Hypothalamus (tissue), 51 donors: ENCODE data around the gene STXBP2.

Experiments used
- DNase-seq, 51 donors: peaks; one replicate each; lab custom pipeline; 2025; lab: John Stamatoyannopoulos, UW

Gene STXBP2

DNA sequence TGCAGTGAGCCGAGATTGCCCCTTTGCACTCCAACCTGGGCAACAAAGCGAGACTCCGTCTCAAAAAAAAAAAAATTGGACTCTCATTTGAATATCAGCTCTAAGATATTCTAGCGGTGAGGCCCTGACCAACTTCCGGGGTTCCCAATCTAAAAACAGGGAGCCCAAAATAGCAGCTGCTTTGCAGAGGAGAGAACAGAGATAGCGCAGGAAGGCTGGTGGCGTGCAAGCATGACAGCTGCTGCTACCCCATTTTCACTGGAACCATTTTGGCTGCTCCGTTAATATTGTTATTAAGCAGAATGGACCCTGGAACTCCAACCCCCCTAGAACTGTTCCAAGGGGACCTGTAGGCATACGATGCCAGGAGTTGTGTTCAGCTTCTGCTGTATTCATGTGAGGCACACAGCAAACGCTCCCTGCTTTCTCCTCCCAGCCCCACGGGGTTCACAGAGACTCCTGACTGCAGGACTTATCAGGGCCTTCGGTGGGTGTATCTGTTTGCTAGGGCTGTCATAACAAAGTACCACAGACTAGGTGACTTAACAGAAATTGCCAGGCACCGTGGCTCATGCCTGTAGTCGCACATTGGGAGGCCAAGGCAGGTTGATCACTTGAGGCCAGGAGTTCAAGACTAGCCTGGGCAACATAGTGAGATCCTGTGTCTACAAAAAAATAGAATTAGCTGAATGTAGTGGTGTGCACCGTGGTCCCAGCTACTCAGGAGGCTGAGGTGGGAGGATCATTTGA lies 11.5 kb downstream of the STXBP2 start:
- DNase-seq: no peak

DNA sequence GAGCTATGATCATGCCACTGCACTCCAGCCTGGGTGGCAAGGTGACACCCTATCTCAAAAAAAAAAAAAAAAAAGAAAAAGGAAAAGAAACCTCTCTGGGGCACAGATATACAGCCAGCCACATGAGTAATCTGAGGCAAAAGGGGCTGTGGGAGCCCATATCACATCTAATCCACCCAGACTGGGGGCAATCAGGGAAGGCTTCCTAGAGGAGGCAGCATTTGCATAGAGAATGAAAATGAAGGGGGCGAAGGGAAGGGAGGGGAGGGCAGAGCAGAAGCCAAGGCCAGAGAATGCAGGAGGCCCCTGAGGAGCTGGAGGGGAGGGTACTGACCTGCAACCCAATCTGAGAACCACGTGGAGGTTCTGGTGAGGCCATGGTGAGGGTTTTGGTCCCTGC lies 13.2 kb downstream of the STXBP2 start:
- no peak for DNase-seq

DNA sequence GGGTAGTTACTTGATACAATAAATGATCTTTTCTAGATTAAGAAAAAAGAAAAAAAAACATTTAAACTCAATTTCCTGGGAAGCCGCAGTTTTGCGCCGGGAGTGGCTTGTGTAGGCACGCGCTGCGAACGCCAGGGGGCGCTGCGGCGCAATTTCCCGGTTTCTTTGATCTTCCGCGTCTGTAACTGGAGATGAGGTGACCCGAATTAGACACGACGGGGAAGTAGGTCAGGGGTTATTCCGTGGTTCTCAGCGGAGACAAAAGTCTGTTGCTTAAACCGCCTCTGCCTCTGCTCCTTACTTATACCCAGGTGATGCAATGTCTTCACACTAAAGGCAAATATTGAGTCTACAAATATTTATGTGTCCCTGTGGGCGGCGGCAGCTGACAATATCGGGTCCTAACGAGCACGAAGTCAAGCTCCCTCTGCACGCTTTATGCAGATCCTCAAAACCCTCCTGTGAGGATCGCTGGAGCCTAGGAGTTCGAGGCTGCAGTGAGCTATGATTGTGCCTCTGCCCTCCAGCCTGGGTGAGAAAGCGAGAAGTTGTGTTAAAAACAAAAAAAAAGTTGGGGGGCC lies 15.2 kb downstream of the STXBP2 start:
- DNase-seq: peak in 47 of 51 donors; percentile 18 to 82 (median 53)

GRCh38 chr19:7654401-7654800 lies 17.5 kb downstream of the STXBP2 start:
- no peak for DNase-seq

GRCh38 chr19:7655581-7655980 lies 18.7 kb downstream of the STXBP2 start:
- DNase-seq: no peak

GRCh38 chr19:7657131-7657751 lies 20.3 kb downstream of the STXBP2 start:
- DNase-seq: no peak

GRCh38 chr19:7658219-7658686 lies 21.3 kb downstream of the STXBP2 start:
- peak in 25 of 51 donors; percentile 1 to 58 (median 17) for DNase-seq

DNA sequence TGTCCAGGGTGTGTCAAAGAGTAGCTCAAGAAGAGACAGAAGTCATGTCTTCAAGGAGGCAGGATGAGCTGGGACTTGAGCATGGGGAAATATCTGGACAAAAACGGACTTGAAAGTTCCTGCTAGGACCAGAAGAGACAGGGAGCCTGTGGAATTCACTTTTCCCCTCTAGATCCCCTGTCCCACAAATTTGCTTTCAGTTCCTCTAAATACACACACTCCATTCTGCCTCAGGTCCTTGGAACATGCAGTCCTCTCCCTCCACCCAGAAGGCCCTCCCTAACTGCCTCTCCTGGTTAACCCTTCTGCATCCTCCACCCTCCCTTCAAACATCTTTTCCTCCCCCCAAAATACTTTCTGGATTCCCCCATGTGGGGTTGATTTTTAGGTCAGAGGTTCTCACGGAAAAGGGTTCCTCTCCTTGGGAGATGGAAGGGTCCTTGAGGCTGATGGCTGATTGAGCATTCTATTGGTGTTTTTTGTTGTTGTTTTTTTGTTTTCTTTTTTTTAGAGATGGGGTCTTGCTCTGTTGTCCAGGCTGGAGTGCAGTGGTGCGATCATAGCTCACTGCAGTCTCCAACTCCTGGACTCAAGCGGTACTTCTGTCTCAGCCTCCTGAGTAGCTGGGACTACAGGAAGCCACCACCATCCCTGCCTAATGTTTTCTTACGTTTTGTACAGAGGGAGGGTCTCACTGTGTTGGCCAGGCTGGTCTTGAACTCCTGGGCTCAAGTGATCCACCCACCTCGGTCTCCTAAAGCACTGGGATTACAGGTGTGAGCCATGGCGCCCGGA lies 25.0 kb downstream of the STXBP2 start:
- DNase-seq: no peak

DNA sequence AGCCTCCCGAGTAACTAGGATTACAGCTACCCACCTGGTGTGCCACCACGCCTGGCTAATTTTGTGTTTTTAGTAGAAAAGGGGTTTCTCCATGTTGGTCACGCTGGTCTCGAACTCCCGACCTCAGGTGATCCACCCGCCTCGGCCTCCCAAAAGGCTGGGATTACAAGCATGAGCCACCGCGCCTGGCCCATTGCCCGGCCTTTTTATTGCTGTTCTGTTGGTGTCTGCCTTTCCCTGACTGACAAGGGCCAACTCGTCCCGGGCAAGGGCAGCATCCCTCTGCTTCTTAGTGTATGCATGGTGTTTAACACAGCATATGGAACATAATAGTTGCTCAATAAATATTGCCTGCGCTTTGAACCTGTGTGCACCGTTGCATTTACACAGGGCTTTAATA lies 25.7 kb downstream of the STXBP2 start:
- DNase-seq: no peak

DNA sequence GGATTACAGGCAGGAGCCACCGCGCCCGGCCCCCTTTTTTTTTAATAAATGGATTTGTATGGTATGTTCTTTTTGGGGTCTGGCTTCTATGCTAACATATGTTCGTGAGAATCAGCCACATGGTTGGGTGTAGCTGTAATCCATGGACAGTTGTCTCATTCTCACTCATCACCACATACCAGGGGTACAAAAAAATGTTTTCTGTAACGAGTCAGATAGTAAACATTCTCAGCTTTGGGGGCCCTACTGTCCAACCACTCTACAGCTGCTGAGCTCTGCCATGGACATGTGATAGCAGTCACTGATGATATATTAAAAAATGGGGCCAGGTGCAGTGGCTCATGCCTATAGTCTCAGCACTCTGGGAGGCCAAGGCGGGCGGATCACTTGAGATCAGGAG lies 26.8 kb downstream of the STXBP2 start:
- DNase-seq: no peak

- no peak for DNase-seq
These were observed 28.2 kb downstream of the STXBP2 start for GRCh38 chr19:7665076-7665475.

- no peak for DNase-seq
These were observed 31.9 kb downstream of the STXBP2 start, which contains the start of gene RETN for GRCh38 chr19:7668842-7669241. Gene RETN, plus strand, starts transcription at chr19:7669049. Its CDS starts 278 bp downstream, at chr19:7669327.

DNA sequence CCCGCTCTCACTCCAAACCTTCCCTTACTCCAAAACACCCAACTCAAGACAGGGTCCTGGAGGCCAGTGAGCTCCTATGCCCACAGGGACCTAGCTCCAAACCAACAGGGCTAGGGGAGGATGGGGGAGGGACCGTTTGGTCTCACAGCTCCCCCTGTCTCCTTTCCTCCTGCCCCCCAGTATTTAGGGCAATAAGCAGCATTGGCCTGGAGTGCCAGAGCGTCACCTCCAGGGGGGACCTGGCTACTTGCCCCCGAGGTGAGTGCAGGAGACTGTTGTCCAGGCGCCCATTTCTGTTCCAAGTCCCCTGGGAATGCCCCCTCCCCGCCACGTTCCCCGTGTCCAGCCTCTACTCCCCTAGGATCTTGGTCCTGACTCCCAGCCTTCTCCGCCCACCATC lies 32.7 kb downstream of the STXBP2 start:
- no peak for DNase-seq

DNA sequence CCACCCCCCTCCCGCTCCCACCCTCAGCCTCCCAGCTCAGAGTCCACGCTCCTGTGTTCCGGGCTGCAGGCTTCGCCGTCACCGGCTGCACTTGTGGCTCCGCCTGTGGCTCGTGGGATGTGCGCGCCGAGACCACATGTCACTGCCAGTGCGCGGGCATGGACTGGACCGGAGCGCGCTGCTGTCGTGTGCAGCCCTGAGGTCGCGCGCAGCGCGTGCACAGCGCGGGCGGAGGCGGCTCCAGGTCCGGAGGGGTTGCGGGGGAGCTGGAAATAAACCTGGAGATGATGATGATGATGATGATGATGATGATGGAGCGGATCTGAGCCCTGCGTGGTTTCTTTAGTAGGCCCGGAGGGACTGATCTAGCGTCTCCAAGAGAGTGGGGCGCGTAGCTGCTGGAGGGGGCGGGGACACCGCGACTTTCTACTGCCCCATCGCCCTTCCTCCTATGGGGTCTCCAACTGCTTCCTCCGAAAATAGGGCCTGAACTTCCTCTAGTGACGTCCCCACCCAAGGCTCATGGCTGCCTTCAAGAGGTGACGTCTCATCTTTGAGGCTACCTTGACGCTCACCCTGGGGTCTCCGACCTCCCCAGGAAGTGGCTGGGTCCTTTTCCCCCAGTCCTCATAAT lies 33.4 kb downstream of the STXBP2 start:
- peak in 22 of 51 donors; percentile 2 to 47 (median 22) for DNase-seq

GRCh38 chr19:7670790-7671189 lies 33.9 kb downstream of the STXBP2 start:
- DNase-seq: no peak

GRCh38 chr19:7672522-7672921 lies 35.6 kb downstream of the STXBP2 start:
- DNase-seq: no peak

DNA sequence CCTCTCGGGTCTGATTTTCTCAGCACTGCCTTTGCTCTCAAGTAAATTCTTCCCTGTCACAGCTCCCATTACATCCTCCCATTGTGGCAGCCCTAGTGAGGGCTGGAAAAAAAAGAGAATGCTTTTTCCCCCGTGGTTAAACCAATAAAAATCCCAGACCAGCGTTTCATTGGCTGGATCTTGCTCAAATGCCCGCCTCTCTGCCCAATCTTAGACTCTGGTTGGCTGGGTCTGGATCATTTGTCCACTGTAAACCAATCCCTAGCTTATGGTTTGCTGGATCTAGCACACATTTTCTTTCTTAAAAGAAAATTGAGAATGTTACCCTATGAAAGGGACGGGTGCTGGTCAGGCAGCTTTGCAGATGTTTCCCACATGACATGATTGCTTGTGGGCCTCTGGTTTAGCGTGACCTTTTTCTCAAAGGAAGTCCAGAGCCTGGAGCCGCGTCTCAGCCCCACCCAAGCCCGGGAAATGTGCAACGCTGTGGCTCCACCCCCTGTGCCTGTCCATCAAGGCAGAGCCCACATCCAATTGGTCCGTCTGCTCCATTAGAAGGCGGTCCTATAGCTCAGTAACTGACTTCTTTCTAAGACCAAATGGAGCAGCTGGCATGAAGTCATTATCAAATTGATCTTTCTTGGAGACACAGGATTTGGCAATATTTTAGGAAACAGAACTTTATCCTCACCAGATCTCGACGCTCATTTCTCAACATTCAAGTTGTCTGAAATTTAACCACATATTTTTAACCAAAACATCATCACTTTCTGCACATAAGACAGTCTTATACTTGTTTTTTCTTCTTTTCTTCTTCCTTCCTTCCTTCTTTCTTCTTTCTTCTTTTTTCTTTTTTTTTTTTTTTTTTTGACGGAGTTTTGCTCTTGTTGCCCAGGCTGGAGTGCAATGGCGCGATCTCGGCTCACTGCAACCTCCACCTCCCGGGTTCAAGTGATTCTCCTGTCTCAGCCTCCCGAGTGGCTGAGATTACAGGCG lies 37.4 kb downstream of the STXBP2 start:
- DNase-seq: peak in 8 of 51 donors; percentile 2 to 47 (median 8)

DNA sequence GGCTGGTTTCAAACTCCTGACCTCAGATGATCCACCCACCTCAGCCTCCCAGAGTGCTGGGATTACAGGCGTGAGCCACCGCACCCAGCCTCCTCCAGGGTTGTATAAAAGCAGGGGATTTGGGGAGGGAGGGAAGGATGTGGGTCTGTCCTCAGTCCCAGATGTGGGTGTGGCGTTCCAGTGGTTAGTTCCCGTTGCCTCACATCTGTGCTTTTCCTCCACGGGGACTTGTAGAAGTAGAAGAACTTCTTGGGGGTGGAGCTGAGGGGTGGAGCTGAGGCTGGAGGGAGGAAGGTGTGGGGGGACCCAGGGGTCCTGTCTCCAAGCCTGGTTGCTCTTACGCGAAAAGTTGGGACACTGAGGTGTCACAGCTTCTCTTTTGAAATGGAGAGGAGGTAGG lies 39.5 kb downstream of the STXBP2 start:
- no peak for DNase-seq

GRCh38 chr19:7676854-7677253 lies 39.9 kb downstream of the STXBP2 start, which contains the start of gene MCEMP1:
Gene MCEMP1, plus strand, starts transcription at chr19:7677090. Its CDS starts 31 bp downstream, at chr19:7677121.
- DNase-seq: no peak
